GM13977 (cell line): ENCODE results near the gene SLPI.

Experiments used
- DNase-seq: peaks from one replicate; pipeline ENCODE4 v3.0.0; 2012; ENCODE audit warnings: low spot score
- CTCF ChIP-seq: IDR thresholded peaks from 2 replicates; pipeline ENCODE4 v1.5.1; 2012; ENCODE audit warnings: mild to moderate bottlenecking, control low read depth; ENCODE audit not compliant: insufficient read depth; ENCODE audit errors: extremely low read depth, missing control alignments
- in situ Hi-C: fragments of 300-500 bp; cut with MboI; formaldehyde crosslinking; loops from one replicate; pipeline ENCODE4 v1.12.0; 2022; ENCODE audit warnings: low sequenced_read_pairs, low pct_unique_long_range_greater_than_20kb, mixed read lengths, inconsistent platforms; ENCODE audit not compliant: unreplicated experiment

Gene SLPI

GRCh38 chr20:45297786-45298497 is 43.6 kb upstream of the SLPI start:
- no peak for DNase-seq
- in situ Hi-C loops, result no loop called here
- TF ChIP-seq CTCF, result no peak

- no peak for TF ChIP-seq CTCF
- DNase-seq, result no peak
- in situ Hi-C loops, result no loop called here
These were observed 40.3 kb upstream of the SLPI start for GRCh38 chr20:45294659-45295058.

GRCh38 chr20:45294003-45294368 is 39.6 kb upstream of the SLPI start:
- TF ChIP-seq CTCF, result no peak
- in situ Hi-C loops, result no loop called here
- no peak for DNase-seq

GRCh38 chr20:45293041-45294002 is 39.0 kb upstream of the SLPI start:
- peak; percentile 92 for TF ChIP-seq CTCF
- DNase-seq, result peak; percentile 92
- in situ Hi-C loops, result no loop called here

- in situ Hi-C loops, result no loop called here
- TF ChIP-seq CTCF, result no peak
- peak; percentile 7 for DNase-seq
These were observed 38.0 kb upstream of the SLPI start for GRCh38 chr20:45292343-45292742.

- peak; percentile 11 for DNase-seq
- no peak for TF ChIP-seq CTCF
- in situ Hi-C loops, result no loop called here
These were observed 37.2 kb upstream of the SLPI start for GRCh38 chr20:45291526-45291925.
